ENCODE results near the gene IFNA1.

- TF ChIP-seq CTCF (IDR thresholded peaks at IDR 0.05) (no peak), POLR2A (IDR thresholded peaks at IDR 0.05) (no peak)
Measured at GRCh38 chr9:21413151-21413550, 27.1 kb upstream of the IFNA1 start.
